Measurements from ENCODE around the gene COPG2.

COPG2 gene

GRCh38 chr7:130473876-130474275, 194.7 kb downstream of the COPG2 start:
- Histone ChIP-seq H3K9me2 (ENCODE audit: low read depth, low read length) (no peaks in the 10 kb centered on the region), H3K4me2 (ENCODE audit: low read length) (no peak overlapping the region), H3K27ac (ENCODE audit: low read depth, low read length, poor library complexity, severe bottlenecking) (no peak overlapping the region), H3K79me2 (ENCODE audit: insufficient read depth, low read length) (no peaks in the 10 kb centered on the region), H3K4me3 (ENCODE audit: low read depth, low read length, poor library complexity, severe bottlenecking) (no peak overlapping the region), H4K20me1 (ENCODE audit: insufficient read depth, low read length) (no peaks in the 10 kb centered on the region), H3K9ac (ENCODE audit: low read length) (no peak overlapping the region), H3K9me3 (ENCODE audit: low read length) (peaks cover 8% of the 10 kb centered on the region; the same call in 1 of the 2 replicates), H3K4me1 (ENCODE audit: insufficient read depth, low read length, severe bottlenecking) (peaks cover 10% of the 10 kb centered on the region), H2AFZ (ENCODE audit: low read length) (no peak overlapping the region), H3F3A (ENCODE audit: insufficient read depth, low read length) (no peaks in the 10 kb centered on the region), H3K27me3 (ENCODE audit: insufficient read depth, low read length) (peaks cover 8% of the 10 kb centered on the region; the same call in 1 of the 2 replicates), H3K36me3 (ENCODE audit: insufficient read depth, low read length) (no peaks in the 10 kb centered on the region; the same call in 1 of the 2 replicates)
- TF ChIP-seq, protein P1, sequence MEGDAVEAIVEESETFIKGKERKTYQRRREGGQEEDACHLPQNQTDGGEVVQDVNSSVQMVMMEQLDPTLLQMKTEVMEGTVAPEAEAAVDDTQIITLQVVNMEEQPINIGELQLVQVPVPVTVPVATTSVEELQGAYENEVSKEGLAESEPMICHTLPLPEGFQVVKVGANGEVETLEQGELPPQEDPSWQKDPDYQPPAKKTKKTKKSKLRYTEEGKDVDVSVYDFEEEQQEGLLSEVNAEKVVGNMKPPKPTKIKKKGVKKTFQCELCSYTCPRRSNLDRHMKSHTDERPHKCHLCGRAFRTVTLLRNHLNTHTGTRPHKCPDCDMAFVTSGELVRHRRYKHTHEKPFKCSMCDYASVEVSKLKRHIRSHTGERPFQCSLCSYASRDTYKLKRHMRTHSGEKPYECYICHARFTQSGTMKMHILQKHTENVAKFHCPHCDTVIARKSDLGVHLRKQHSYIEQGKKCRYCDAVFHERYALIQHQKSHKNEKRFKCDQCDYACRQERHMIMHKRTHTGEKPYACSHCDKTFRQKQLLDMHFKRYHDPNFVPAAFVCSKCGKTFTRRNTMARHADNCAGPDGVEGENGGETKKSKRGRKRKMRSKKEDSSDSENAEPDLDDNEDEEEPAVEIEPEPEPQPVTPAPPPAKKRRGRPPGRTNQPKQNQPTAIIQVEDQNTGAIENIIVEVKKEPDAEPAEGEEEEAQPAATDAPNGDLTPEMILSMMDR (IDR thresholded peaks at IDR 0.05; ENCODE audit: low read length) = no peak
- TF ChIP-seq EZH2 (IDR thresholded peaks at IDR 0.05; ENCODE audit: borderline replicate concordance, low read length) = no peak

DNA sequence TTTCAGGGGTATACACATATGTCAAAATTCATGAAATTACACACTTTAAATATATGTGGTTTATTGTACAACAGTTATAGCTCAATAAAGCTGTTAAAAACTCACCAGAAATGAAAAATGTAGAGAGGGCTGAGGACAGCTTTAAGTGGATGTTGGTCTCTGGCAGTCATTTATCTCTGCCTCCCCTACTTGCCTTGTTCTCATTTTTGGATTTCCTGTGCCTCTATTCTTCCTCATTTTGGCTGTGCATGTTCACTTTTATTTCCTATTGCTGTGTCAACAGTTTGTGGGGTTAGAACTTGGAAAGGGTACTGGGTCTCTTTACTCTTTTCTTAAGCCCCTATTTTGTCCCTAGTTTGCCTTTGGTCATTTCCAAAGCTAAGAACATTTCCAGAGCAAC, 195.3 kb downstream of the COPG2 start:
- H3K9ac ChIP-seq (ENCODE audit: low read length) = no peak overlapping the region

DNA sequence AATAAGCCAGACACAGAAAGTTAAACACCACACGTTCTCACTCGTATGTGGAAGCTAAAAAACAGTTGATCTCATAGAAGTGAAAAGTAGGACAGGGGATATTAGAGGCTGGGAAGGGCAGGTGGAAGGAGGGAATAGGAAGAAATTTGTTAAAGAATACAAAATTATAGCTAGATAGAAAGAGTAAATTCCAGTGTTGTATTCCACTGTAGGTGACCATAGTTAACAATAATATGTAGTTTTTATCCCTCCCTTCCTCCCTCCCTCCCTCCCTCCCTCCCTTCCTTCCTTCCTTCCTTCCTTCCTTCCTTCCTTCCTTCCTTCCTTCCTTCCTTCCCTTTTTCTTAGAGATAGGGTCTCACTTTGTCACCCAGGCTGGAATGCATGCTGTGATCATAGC, 196.6 kb downstream of the COPG2 start:
- no peak overlapping the region for H3K4me2 ChIP-seq (ENCODE audit: low read length)

More for the DNA sequence above, 195.3 kb downstream of the COPG2 start:
- Histone ChIP-seq H3K9me3 (ENCODE audit: low read length) (peaks cover 6% of the 10 kb centered on the region; the same call in 1 of the 2 replicates), H3K4me1 (ENCODE audit: insufficient read depth, low read length, severe bottlenecking) (peaks cover 10% of the 10 kb centered on the region), H2AFZ (ENCODE audit: low read length) (peak overlapping the region; percentile 15; the same call in 1 of the 2 replicates), H3F3A (ENCODE audit: insufficient read depth, low read length) (no peaks in the 10 kb centered on the region), H3K36me3 (ENCODE audit: insufficient read depth, low read length) (no peaks in the 10 kb centered on the region; the same call in 1 of the 2 replicates), H3K27me3 (ENCODE audit: insufficient read depth, low read length) (peaks cover 8% of the 10 kb centered on the region; the same call in 1 of the 2 replicates), H3K79me2 (ENCODE audit: insufficient read depth, low read length) (no peaks in the 10 kb centered on the region), H3K4me2 (ENCODE audit: low read length) (no peak overlapping the region; the same call in 1 of the 2 replicates), H4K20me1 (ENCODE audit: insufficient read depth, low read length) (no peaks in the 10 kb centered on the region), H3K4me3 (ENCODE audit: low read depth, low read length, poor library complexity, severe bottlenecking) (no peak overlapping the region), H3K9me2 (ENCODE audit: low read depth, low read length) (no peaks in the 10 kb centered on the region), H3K27ac (ENCODE audit: low read depth, low read length, poor library complexity, severe bottlenecking) (no peak overlapping the region)
- TF ChIP-seq EZH2 (IDR thresholded peaks at IDR 0.05; ENCODE audit: borderline replicate concordance, low read length) = no peak
- TF ChIP-seq, protein P1 (IDR thresholded peaks at IDR 0.05; ENCODE audit: low read length) = no peak

More for the DNA sequence above, 196.6 kb downstream of the COPG2 start:
- TF ChIP-seq EZH2 (IDR thresholded peaks at IDR 0.05; ENCODE audit: borderline replicate concordance, low read length) = no peak
- TF ChIP-seq, protein P1 (IDR thresholded peaks at IDR 0.05; ENCODE audit: low read length) = no peak
- Histone ChIP-seq H3K4me3 (ENCODE audit: low read depth, low read length, poor library complexity, severe bottlenecking) (no peak overlapping the region), H3K9ac (ENCODE audit: low read length) (no peak overlapping the region), H3K9me2 (ENCODE audit: low read depth, low read length) (no peaks in the 10 kb centered on the region), H3K27ac (ENCODE audit: low read depth, low read length, poor library complexity, severe bottlenecking) (no peak overlapping the region), H3K27me3 (ENCODE audit: insufficient read depth, low read length) (no peaks in the 10 kb centered on the region), H3K36me3 (ENCODE audit: insufficient read depth, low read length) (no peaks in the 10 kb centered on the region), H3K4me1 (ENCODE audit: insufficient read depth, low read length, severe bottlenecking) (peaks cover 10% of the 10 kb centered on the region), H3F3A (ENCODE audit: insufficient read depth, low read length) (no peaks in the 10 kb centered on the region), H4K20me1 (ENCODE audit: insufficient read depth, low read length) (no peaks in the 10 kb centered on the region), H3K9me3 (ENCODE audit: low read length) (0 out of 2 replicates have a peak, but pooled peaks cover 3% of the 10 kb centered on the region), H2AFZ (ENCODE audit: low read length) (no peak overlapping the region), H3K79me2 (ENCODE audit: insufficient read depth, low read length) (no peaks in the 10 kb centered on the region)

Data from OCI-LY1 (cell line).